Effector CD8-positive, alpha-beta T cell (primary cell): ENCODE results near the gene COL25A1.
"Not testable (repeated sequence)": the region's sequence is repeated elsewhere in the genome, so short reads cannot be mapped to it uniquely, and the experiment has no call there.

Source experiments
- DNase-seq: peaks from one replicate; lab custom pipeline; 2025; lab: John Stamatoyannopoulos, UW

The COL25A1 gene

GRCh38 chr4:109125084-109125483 lies 177.4 kb downstream of the COL25A1 start:
- DNase-seq = no peak

GRCh38 chr4:109123951-109124350 lies 178.5 kb downstream of the COL25A1 start:
- DNase-seq = no peak

- DNase-seq = no peak
Measured at GRCh38 chr4:109121561-109121960, 180.9 kb downstream of the COL25A1 start.

GRCh38 chr4:109119852-109120251 lies 182.6 kb downstream of the COL25A1 start:
- no peak for DNase-seq

GRCh38 chr4:109118635-109119034 lies 183.8 kb downstream of the COL25A1 start:
- DNase-seq = no peak

GRCh38 chr4:109114501-109114900 lies 188.0 kb downstream of the COL25A1 start:
- no peak for DNase-seq

GRCh38 chr4:109113521-109113920 lies 188.9 kb downstream of the COL25A1 start:
- no peak for DNase-seq

GRCh38 chr4:109111031-109111430 lies 191.4 kb downstream of the COL25A1 start:
- DNase-seq = no peak

- not testable (repeated sequence) for DNase-seq
Measured at GRCh38 chr4:109108215-109108614, 194.2 kb downstream of the COL25A1 start.

- DNase-seq = no peak
Measured at GRCh38 chr4:109094056-109094455, 208.4 kb downstream of the COL25A1 start.

GRCh38 chr4:109091727-109092409 lies 210.6 kb downstream of the COL25A1 start:
- DNase-seq = no peak

- no peak for DNase-seq
Measured at GRCh38 chr4:109083911-109084310, 218.5 kb downstream of the COL25A1 start.

- DNase-seq = no peak
Measured at GRCh38 chr4:109079731-109080130, 222.7 kb downstream of the COL25A1 start.

GRCh38 chr4:109079201-109079600 lies 223.3 kb downstream of the COL25A1 start:
- DNase-seq = no peak

GRCh38 chr4:109078724-109079123 lies 223.7 kb downstream of the COL25A1 start:
- DNase-seq = no peak

GRCh38 chr4:109077505-109077904 lies 225.0 kb downstream of the COL25A1 start:
- DNase-seq = no peak

- DNase-seq = not testable (repeated sequence)
Measured at GRCh38 chr4:109076709-109077108, 225.7 kb downstream of the COL25A1 start.

GRCh38 chr4:109075621-109076020 lies 226.8 kb downstream of the COL25A1 start:
- no peak for DNase-seq

GRCh38 chr4:109072595-109072994 lies 229.9 kb downstream of the COL25A1 start:
- no peak for DNase-seq

- not testable (repeated sequence) for DNase-seq
Measured at GRCh38 chr4:109070677-109071076, 231.8 kb downstream of the COL25A1 start.

GRCh38 chr4:109067508-109068235 lies 234.8 kb downstream of the COL25A1 start:
- DNase-seq = no peak

GRCh38 chr4:109065006-109065405 lies 237.5 kb downstream of the COL25A1 start:
- no peak for DNase-seq

- DNase-seq = no peak
Measured at GRCh38 chr4:109053257-109053656, 249.2 kb downstream of the COL25A1 start.
